Keratinocyte (primary cell): ENCODE data around the gene DLGAP1.

Experiments used
- EZH2 ChIP-seq: IDR thresholded peaks from one replicate; pipeline ENCODE4 v1.6.1; 2012; ENCODE audit warnings: inconsistent platforms, mild to moderate bottlenecking, low read length, moderate library complexity
- TF ChIP-seq, protein P1 (sequence below), 3 experiments: IDR thresholded peaks in 1 of 3; conservative IDR thresholded peaks in 1 of 3; optimal IDR thresholded peaks in 1 of 3; 2 replicates in 2 of 3; 3 replicates in 1 of 3; pipeline versions ENCODE3 to v1.5.1; 2011; ENCODE audit warnings: low read length in 3 of 3, mild to moderate bottlenecking in 3 of 3, moderate library complexity in 2 of 3, control low read depth in 1 of 3, inconsistent platforms in 1 of 3; ENCODE audit not compliant: insufficient read depth in 2 of 3; ENCODE audit errors: extremely low read depth in 1 of 3

GRCh38 chr18:4309227-4309626 is 145.9 kb downstream of the DLGAP1 start:
- TF ChIP-seq, protein P1, sequence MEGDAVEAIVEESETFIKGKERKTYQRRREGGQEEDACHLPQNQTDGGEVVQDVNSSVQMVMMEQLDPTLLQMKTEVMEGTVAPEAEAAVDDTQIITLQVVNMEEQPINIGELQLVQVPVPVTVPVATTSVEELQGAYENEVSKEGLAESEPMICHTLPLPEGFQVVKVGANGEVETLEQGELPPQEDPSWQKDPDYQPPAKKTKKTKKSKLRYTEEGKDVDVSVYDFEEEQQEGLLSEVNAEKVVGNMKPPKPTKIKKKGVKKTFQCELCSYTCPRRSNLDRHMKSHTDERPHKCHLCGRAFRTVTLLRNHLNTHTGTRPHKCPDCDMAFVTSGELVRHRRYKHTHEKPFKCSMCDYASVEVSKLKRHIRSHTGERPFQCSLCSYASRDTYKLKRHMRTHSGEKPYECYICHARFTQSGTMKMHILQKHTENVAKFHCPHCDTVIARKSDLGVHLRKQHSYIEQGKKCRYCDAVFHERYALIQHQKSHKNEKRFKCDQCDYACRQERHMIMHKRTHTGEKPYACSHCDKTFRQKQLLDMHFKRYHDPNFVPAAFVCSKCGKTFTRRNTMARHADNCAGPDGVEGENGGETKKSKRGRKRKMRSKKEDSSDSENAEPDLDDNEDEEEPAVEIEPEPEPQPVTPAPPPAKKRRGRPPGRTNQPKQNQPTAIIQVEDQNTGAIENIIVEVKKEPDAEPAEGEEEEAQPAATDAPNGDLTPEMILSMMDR (optimal IDR thresholded peaks at IDR 0.05 in 1 of 3, IDR thresholded peaks at IDR 0.05 in 1 of 3, conservative IDR thresholded peaks at IDR 0.05 in 1 of 3; ENCODE audit: extremely low read depth in 1 of 3, insufficient read depth in 2 of 3, low read length in 3 of 3) = no peak
- TF ChIP-seq EZH2 = no peak
